GM19324 (cell line): Measurements from ENCODE around the gene ERN1.
"Not testable (repeated sequence)": the region's sequence is repeated elsewhere in the genome, so short reads cannot be mapped to it uniquely, and the experiment has no call there.

ENCODE experiments used
- ATAC-seq: cut with Tn5 transposase; IDR thresholded peaks from one replicate; pipeline ENCODE4 v1.9.1; 2021; ENCODE audit warnings: mild to moderate bottlenecking, moderate library complexity; ENCODE audit not compliant: unreplicated experiment, low FRiP score

Gene ERN1

GRCh38 chr17:64129765-64130558, at the start of gene ERN1:
Gene ERN1 (minus strand): TSS chr17:64130144. CDS start chr17:64130029, 115 bp downstream.
- peak; percentile 85 for ATAC-seq

GRCh38 chr17:64179024-64179423, 49.1 kb upstream of the ERN1 start:
- not testable (repeated sequence) for ATAC-seq

- ATAC-seq = no peak
Observed at GRCh38 chr17:64178011-64178825, 48.3 kb upstream of the ERN1 start.

GRCh38 chr17:64177311-64178010, 47.5 kb upstream of the ERN1 start:
- no peak for ATAC-seq

DNA sequence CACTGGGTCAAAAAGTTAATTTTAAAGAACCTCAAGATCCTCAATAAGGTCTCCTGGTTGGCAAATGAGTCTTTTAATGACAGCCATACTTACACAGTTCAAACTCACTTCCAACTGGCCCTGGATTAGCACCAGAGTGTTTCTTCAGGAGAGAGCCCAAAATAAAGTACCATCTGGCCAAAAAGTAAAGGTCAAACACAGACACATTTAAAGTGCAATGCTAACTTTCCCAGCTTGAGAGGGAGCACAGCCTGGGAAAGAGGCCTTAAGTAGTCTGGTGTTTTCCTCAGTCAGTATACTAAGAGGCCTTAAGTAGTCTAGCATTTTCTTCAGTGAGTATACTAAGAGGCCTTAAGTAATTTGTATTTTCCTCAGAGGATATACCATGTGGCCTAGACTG, 46.6 kb upstream of the ERN1 start:
- no peak for ATAC-seq

DNA sequence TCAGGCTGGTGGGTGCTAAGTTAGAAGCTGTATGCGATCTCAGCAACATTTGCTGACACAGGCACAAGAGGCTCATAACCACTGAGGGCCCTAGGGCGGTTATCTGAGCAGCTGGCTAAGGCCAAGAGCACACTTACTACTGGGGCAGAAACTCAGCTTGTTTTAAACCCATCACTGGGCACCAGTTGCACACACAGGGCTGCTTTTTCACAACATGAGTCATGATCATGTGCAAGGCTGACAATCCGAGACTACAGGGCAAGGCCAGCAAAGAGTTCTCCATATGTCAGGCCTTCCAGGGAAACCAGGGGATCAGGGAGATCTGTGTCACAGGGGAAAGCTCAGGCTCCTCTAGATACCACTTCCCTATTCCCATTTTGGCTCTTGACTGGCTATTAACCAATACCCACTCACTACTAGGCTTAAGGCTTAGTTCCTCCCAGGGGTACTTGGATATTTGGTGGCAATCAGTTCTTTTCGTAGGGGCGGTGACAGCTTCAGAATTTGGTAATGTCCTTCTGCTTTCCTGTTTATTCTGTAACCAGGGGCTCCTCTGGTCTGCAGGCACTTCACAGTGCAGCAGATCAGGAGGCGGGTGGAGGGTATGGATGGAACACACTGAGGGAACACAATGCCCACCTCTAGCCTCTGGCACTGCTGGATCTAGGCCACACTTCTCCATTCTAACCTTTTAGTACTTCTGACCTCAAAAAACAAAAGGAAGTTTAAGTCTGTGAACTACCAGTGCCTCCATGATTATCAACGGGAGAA, 44.9 kb upstream of the ERN1 start:
- ATAC-seq = no peak

- no peak for ATAC-seq
Observed at GRCh38 chr17:64173646-64174045, 43.7 kb upstream of the ERN1 start.

DNA sequence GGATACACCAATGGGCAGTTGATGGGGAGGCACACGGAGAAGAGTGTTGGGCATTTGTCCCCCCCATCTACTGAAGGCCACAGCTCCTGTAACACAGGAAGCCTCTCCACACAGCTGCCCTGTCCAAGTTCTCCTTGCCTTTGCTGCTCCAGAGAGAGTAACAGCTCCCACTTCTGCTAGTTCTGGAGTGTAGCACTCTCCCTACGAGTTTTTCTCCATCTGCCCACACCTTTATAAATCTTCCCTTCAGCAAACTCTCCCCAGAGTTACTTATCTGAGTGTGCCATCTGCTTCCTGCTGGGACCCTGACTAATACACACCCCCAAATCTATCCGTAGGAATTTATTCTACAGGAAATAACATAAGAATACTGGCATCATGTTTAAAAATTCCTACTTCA, 42.6 kb upstream of the ERN1 start:
- ATAC-seq = no peak

DNA sequence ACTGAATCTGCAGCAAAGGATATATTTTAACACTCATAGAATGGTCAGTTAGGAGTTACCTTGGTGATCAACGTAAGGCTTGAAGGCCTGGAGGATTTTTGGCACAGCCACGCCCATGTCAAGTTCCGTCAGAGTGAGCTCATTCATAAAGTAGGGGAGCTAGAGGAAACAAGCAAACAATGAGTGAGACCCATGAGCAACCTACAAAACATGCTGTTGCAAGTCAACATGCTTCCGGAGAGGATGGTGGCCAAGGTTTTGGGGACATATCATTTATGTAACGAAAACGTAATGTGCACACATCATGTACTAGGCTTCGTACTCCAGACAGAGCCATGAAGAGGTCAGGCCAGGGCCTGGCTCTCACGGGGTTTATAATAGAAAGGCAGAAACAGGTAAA, 41.1 kb upstream of the ERN1 start:
- ATAC-seq = no peak

DNA sequence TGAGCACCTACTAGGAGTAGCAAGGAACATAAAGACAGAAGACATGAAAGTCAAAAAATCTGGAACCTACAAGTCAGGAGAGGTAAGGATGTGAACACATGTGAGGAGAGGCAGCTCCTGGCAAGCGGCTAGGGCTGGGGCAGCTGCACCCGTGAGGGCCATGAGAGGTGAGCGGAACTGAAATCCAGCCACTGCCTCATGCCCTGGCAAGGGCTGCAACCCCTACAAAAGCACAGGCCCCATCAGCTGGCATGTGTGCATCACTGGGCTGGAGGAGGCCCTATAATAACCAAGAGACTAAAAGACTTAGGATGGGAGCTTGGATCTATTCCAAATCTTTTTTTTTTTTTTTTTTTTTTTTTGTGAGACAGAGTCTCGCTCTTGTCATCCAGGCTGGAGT, 40.3 kb upstream of the ERN1 start:
- no peak for ATAC-seq

GRCh38 chr17:64167666-64168065, 37.7 kb upstream of the ERN1 start:
- ATAC-seq = not testable (repeated sequence)

DNA sequence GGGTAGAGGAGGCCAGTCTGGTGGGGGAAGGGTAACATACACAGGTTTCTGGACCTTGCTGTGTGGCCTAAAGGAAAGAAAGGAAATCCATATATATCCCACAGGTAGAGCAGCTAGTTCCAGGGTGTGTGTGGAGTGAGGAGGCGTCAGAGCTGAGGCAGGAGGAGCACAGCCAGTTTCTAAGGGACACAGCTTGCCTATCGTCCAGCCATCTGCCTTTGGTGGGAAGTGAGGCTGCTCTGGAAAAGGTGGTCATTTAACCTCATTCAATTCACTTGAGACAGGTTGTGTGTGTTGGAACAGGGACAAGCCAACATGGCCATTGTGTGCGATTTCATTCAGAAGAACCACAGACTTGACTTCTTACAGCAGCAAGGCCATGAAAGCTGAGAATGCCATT, 36.9 kb upstream of the ERN1 start:
- no peak for ATAC-seq

DNA sequence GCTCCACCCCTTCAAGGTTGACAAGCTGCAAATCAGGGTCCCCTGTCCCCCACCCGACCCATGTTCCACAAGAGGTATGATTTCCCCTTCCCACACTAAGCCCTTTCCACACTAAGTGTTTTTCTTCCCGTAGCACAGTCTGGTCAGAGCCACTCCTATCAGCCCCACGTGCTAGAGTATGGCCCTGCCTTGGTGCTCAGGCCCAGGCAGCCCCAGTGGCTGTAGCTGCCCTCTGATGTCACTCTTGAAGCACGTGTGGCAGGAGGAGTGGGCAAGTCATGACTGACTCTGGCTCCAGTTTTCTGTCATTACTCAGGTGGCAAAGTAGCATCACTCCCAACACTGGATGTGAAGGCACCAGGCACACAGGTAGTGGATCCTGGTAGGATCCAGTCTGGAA, 35.4 kb upstream of the ERN1 start:
- no peak for ATAC-seq

- ATAC-seq = no peak
Observed at GRCh38 chr17:64164596-64165285, 34.8 kb upstream of the ERN1 start.

- ATAC-seq = no peak
Observed at GRCh38 chr17:64163468-64163867, 33.5 kb upstream of the ERN1 start.

GRCh38 chr17:64162554-64162953, 32.6 kb upstream of the ERN1 start:
- ATAC-seq = no peak

DNA sequence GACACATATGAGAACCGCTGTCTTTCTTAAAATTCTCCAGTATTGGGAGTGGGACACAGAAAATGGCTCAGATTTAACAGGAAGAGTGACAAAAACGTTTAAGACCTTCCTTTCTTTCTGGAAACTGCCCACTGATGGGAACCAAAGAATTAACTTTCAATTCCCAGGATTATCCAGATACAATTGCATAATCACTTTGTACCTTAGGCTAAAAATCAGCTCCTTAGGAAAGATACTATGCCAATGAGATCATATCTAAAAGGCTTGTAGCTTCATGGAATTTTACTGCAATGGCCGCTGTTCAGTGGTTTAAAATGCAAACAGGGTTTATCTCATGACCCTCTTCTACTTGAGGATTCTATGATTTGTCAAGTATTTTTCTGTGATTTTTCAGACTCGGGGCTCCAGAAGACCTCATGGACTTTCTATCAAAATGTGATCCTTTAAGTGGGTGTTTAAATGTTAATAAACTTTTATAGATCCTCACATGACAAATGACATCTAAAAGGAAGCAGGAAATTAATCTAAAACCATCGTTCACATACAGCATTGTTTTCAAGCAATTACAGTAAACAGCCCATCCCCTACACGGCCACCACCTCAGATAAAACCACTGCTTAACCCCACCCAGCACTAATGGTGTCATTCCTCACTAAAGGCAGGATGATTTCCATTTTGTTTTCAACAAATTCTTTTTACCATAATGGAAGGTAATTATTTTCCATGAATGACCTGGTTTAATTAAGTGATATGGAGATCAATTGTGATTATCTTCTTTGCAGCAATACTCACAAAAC, 31.6 kb upstream of the ERN1 start:
- ATAC-seq = no peak

- no peak for ATAC-seq
Observed at GRCh38 chr17:64160378-64160777, 30.4 kb upstream of the ERN1 start.
